Sigmoid colon (tissue), 7 donors: ENCODE measurements around the gene ACOXL. TPM values are rescaled to one million over a fixed set of nuclear protein-coding genes. Genes with fewer than 3 reads are reported as not detected.

ENCODE experiments used
- DNase-seq: peaks from one replicate; pipeline ENCODE4 v3.0.0-alpha.2; 2019
- H3K27ac ChIP-seq, 4 donors: fragments of 200-600 bp; sonication (generic); one replicate each; pipeline ENCODE4 v1.5.1; 2016 to 2019; ENCODE audit warnings: mild to moderate bottlenecking in 1 of 4
- H3K27me3 ChIP-seq, 3 donors: fragments of 200-600 bp; sonication (generic); one replicate each; pipeline ENCODE4 v1.5.1; 2019; ENCODE audit warnings: mild to moderate bottlenecking in 1 of 3
- H3K36me3 ChIP-seq, 4 donors: fragments of 200-600 bp; sonication (generic); one replicate each; pipeline ENCODE4 v1.5.1; 2016 to 2019
- H3K4me1 ChIP-seq, 4 donors: fragments of 200-600 bp; sonication (generic); one replicate each; pipeline ENCODE4 v1.5.1; 2017 to 2019
- H3K4me3 ChIP-seq, 4 donors: fragments of 200-600 bp; sonication (generic); one replicate each; pipeline ENCODE4 v1.5.1; 2017 to 2019; ENCODE audit warnings: mild to moderate bottlenecking in 2 of 4, moderate library complexity in 1 of 4
- H3K9me3 ChIP-seq, 4 donors: fragments of 200-600 bp in 3 of 4; sonication (generic) in 3 of 4; one replicate each; pipeline versions ENCODE4 v1.5.1 to v1.6.1; 2013 to 2019
- CTCF ChIP-seq, 4 experiments: fragments of 450-650 bp in 3 of 4; fragments of 200-600 bp in 1 of 4; IDR thresholded peaks; one replicate each; pipeline ENCODE4 v1.5.1; 2016 to 2019; ENCODE audit warnings: antibody characterized with exemption in 4 of 4, mild to moderate bottlenecking in 3 of 4, moderate library complexity in 2 of 4
- EP300 ChIP-seq, 4 donors: sonication (generic); formaldehyde crosslinking; IDR thresholded peaks; one replicate each; pipeline ENCODE4 v1.6.1; 2017; ENCODE audit warnings: antibody characterized with exemption in 4 of 4
- POLR2A ChIP-seq, 2 donors: fragments of 450-650 bp; IDR thresholded peaks; one replicate each; pipeline ENCODE4 v1.6.1; 2016; ENCODE audit warnings: antibody characterized with exemption in 2 of 2, mild to moderate bottlenecking in 2 of 2, moderate library complexity in 2 of 2
- POLR2AphosphoS5 ChIP-seq, 4 donors: sonication (generic); formaldehyde crosslinking; IDR thresholded peaks; one replicate each; pipeline ENCODE4 v1.6.1; 2017; ENCODE audit warnings: antibody characterized with exemption in 4 of 4
- WGBS, 2 donors: extraction: QIAGEN DNeasy Blood & Tissue Kit; methylation state at CpG; one replicate each; pipeline ENCODE4 v1.1.7; 2013; 5-methylcytosine and 5-hydroxymethylcytosine counted together
- intact Hi-C: fragments of 100-400 bp; cut with DNase I; formaldehyde crosslinking; loops from one replicate; pipeline ENCODE4 v1.15.1; 2023
- polyA plus RNA-seq, 3 donors: library from polyadenylated mRNA; stranded (reverse); fragments of 200-250 nt; gene quantifications; one replicate each; pipeline ENCODE4 v1.2.3, GENCODE V29; 2013
- total RNA-seq, 4 donors: library from RNA; depleted of rRNA; stranded (reverse); fragments of >200 nt; gene quantifications; one replicate each; pipeline ENCODE4 v1.1.0, GENCODE V29; 2016
- donor health status: healthy with polysubstance abuse.
- donor health status: Bipolar disorder and iron deficiency.
- donor health status: healthy.

ACOXL gene
- total and polyA plus RNA-seq, 7 donors, result 0.45 TPM; not detected in 6

DNA sequence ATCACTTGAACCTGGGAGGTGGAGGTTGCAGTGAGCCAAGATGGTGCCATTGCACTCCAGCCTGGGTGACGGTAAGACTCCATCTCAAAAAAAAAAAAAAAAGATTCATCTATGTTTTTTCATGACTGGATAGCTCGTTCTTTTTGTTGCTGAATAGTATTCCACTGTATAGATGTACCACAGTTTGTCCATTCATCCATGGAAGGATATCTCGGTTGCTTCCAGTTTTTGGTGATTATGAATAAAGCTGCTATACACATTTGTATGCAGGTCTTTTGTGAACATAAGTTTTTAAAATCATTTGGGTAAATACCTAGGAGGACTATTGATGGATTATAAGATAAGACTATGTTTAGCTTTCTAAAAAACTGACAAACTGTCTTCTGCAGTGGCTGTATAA lies 90.8 kb downstream of the ACOXL start:
- no peak for TF ChIP-seq CTCF (IDR thresholded peaks at IDR 0.05)
- TF ChIP-seq POLR2A (IDR thresholded peaks at IDR 0.05), result no peak
- TF ChIP-seq POLR2AphosphoS5 (IDR thresholded peaks at IDR 0.05), result no peak
- TF ChIP-seq EP300 (IDR thresholded peaks at IDR 0.05), result no peak
- intact Hi-C loops, result no loop called here
- Histone ChIP-seq H3K4me3 (no peak overlapping the region), H3K27me3 (no peaks in the 10 kb centered on the region), H3K27ac (no peak overlapping the region), H3K4me1 (no peaks in the 10 kb centered on the region), H3K9me3 (peaks cover 0 to 5% (median 1%) of the 10 kb centered on the region in 4 donors), H3K36me3 (no peaks in the 10 kb centered on the region)
- DNase-seq, result no peak
- WGBS, 2 donors, result 93 to 96% methylated on average over 3 of the region's 3 CpGs

- Histone ChIP-seq H3K9me3 (peaks cover 0 to 5% (median 1%) of the 10 kb centered on the region in 4 donors), H3K27ac (no peak overlapping the region), H3K4me3 (no peak overlapping the region), H3K27me3 (no peaks in the 10 kb centered on the region), H3K36me3 (no peaks in the 10 kb centered on the region), H3K4me1 (no peaks in the 10 kb centered on the region)
- TF ChIP-seq POLR2AphosphoS5 (IDR thresholded peaks at IDR 0.05) (no peak), CTCF (IDR thresholded peaks at IDR 0.05) (no peak), EP300 (IDR thresholded peaks at IDR 0.05) (no peak), POLR2A (IDR thresholded peaks at IDR 0.05) (no peak)
- DNase-seq, result no peak
- intact Hi-C loops, result no loop called here
Measured at GRCh38 chr2:110827511-110827910, 95.1 kb downstream of the ACOXL start.

GRCh38 chr2:110828330-110828729 lies 96.0 kb downstream of the ACOXL start:
- WGBS, 2 donors, result 86 to 89% methylated on average over 6 of the region's 6 CpGs
- H3K27me3 ChIP-seq, result no peaks in the 10 kb centered on the region
- DNase-seq, result no peak
- intact Hi-C loops, result no loop called here
- H3K9me3 ChIP-seq, result peaks cover 0 to 5% (median 1%) of the 10 kb centered on the region in 4 donors
- no peak overlapping the region for H3K27ac ChIP-seq
- TF ChIP-seq CTCF (IDR thresholded peaks at IDR 0.05), result no peak
- TF ChIP-seq POLR2A (IDR thresholded peaks at IDR 0.05), result no peak
- no peak for TF ChIP-seq POLR2AphosphoS5 (IDR thresholded peaks at IDR 0.05)
- TF ChIP-seq EP300 (IDR thresholded peaks at IDR 0.05), result no peak
- no peaks in the 10 kb centered on the region for H3K36me3 ChIP-seq
- no peak overlapping the region for H3K4me3 ChIP-seq
- H3K4me1 ChIP-seq, result no peaks in the 10 kb centered on the region

- Histone ChIP-seq H3K9me3 (peaks cover 0 to 5% (median 1%) of the 10 kb centered on the region in 4 donors), H3K36me3 (no peaks in the 10 kb centered on the region), H3K4me1 (no peaks in the 10 kb centered on the region), H3K27me3 (no peaks in the 10 kb centered on the region), H3K27ac (no peak overlapping the region), H3K4me3 (no peak overlapping the region)
- intact Hi-C loops, result no loop called here
- 78 to 90% methylated on average over 6 of the region's 6 CpGs for WGBS, 2 donors
- no peak for DNase-seq
- no peak for TF ChIP-seq EP300 (IDR thresholded peaks at IDR 0.05)
- no peak for TF ChIP-seq POLR2A (IDR thresholded peaks at IDR 0.05)
- no peak for TF ChIP-seq CTCF (IDR thresholded peaks at IDR 0.05)
- no peak for TF ChIP-seq POLR2AphosphoS5 (IDR thresholded peaks at IDR 0.05)
Measured at GRCh38 chr2:110829413-110830146, 97.2 kb downstream of the ACOXL start.

GRCh38 chr2:110832740-110833139 lies 100.4 kb downstream of the ACOXL start:
- H3K9me3 ChIP-seq, result no peaks in the 10 kb centered on the region
- no peak for DNase-seq
- H3K27me3 ChIP-seq, result no peaks in the 10 kb centered on the region
- no peak overlapping the region for H3K4me3 ChIP-seq
- H3K27ac ChIP-seq, result no peak overlapping the region
- H3K36me3 ChIP-seq, result no peaks in the 10 kb centered on the region
- intact Hi-C loops, result no loop called here
- TF ChIP-seq POLR2AphosphoS5 (IDR thresholded peaks at IDR 0.05) (no peak), POLR2A (IDR thresholded peaks at IDR 0.05) (no peak), CTCF (IDR thresholded peaks at IDR 0.05) (no peak), EP300 (IDR thresholded peaks at IDR 0.05) (no peak)
- 86 to 97% methylated on average over 1 of the region's 1 CpG for WGBS, 2 donors
- no peaks in the 10 kb centered on the region for H3K4me1 ChIP-seq
